Lower lobe of right lung (tissue), 2 donors: ENCODE data around the gene MAP7D2. TPM values are rescaled to one million over a fixed set of nuclear protein-coding genes. Genes with fewer than 3 reads are reported as not detected.

Experiments
- ATAC-seq, 2 donors: fragments of 200-7000 bp; cut with Tn5 transposase; one replicate each; pipeline ENCODE4 v1.9.1; 2020 to 2022; ENCODE audit warnings: mild to moderate bottlenecking in 2 of 2, moderate library complexity in 2 of 2
- DNase-seq: peaks from one replicate; pipeline ENCODE4 v3.0.0-alpha.2; 2020
- H3K27ac ChIP-seq: fragments of 200-600 bp; one replicate; pipeline ENCODE4 v1.8.0; 2022
- H3K27me3 ChIP-seq: fragments of 200-600 bp; one replicate; pipeline ENCODE4 v1.8.0; 2022; ENCODE audit warnings: low read depth
- H3K36me3 ChIP-seq: fragments of 200-600 bp; one replicate; pipeline ENCODE4 v1.8.0; 2022; ENCODE audit warnings: mild to moderate bottlenecking
- H3K4me1 ChIP-seq: fragments of 200-600 bp; one replicate; pipeline ENCODE4 v1.8.0; 2022
- H3K4me3 ChIP-seq: fragments of 200-600 bp; one replicate; pipeline ENCODE4 v1.8.0; 2022; ENCODE audit warnings: mild to moderate bottlenecking
- H3K9me3 ChIP-seq: fragments of 200-600 bp; one replicate; pipeline ENCODE4 v1.8.0; 2022
- CTCF ChIP-seq: fragments of 200-600 bp; IDR thresholded peaks from one replicate; pipeline ENCODE4 v1.8.0; 2022; ENCODE audit warnings: antibody characterized with exemption, mild to moderate bottlenecking
- intact Hi-C: fragments of 100-400 bp; cut with DNase I; formaldehyde crosslinking; loops from one replicate; pipeline ENCODE4 v1.11.0; 2022
- total RNA-seq: library from RNA; stranded (reverse); fragmentation: NEBNext Ultra II Directional; extraction: Animal tissue kit (Norgen Biotek cat#: 25700); gene quantifications from one replicate; pipeline ENCODE4 v1.2.1, GENCODE V29; 2021
- donor health status: DM: no; HTN: yes; CAD: no; lungs with severe emphysema.

Gene MAP7D2
- total RNA-seq, 1 donor from 2014 or later: 0.35 TPM

- no peaks in the 10 kb centered on the region for H3K27me3 ChIP-seq
- peak; percentile 68 to 87 for ATAC-seq
- no peak overlapping the region for H3K4me3 ChIP-seq
- H3K36me3 ChIP-seq: no peaks in the 10 kb centered on the region
- no peak for DNase-seq
- no peaks in the 10 kb centered on the region for H3K9me3 ChIP-seq
- TF ChIP-seq CTCF: no peak
- intact Hi-C loops: no loop called here
- no peaks in the 10 kb centered on the region for H3K4me1 ChIP-seq
- H3K27ac ChIP-seq: no peak overlapping the region
These were observed 54.9 kb downstream of the MAP7D2 start for GRCh38 chrX:20061855-20062254.

GRCh38 chrX:20060961-20061748 lies 55.6 kb downstream of the MAP7D2 start:
- no peaks in the 10 kb centered on the region for H3K27me3 ChIP-seq
- no peak for TF ChIP-seq CTCF
- H3K27ac ChIP-seq: no peak overlapping the region
- H3K4me3 ChIP-seq: no peak overlapping the region
- DNase-seq (no peak), ATAC-seq (no peak)
- no peaks in the 10 kb centered on the region for H3K36me3 ChIP-seq
- intact Hi-C loops: no loop called here
- H3K9me3 ChIP-seq: no peaks in the 10 kb centered on the region
- no peaks in the 10 kb centered on the region for H3K4me1 ChIP-seq

- H3K9me3 ChIP-seq: no peaks in the 10 kb centered on the region
- no peaks in the 10 kb centered on the region for H3K27me3 ChIP-seq
- intact Hi-C loops: no loop called here
- H3K36me3 ChIP-seq: no peaks in the 10 kb centered on the region
- ATAC-seq: no peak
- no peak overlapping the region for H3K4me3 ChIP-seq
- H3K4me1 ChIP-seq: no peaks in the 10 kb centered on the region
- DNase-seq: no peak
- no peak for TF ChIP-seq CTCF
- no peak overlapping the region for H3K27ac ChIP-seq
These were observed 57.1 kb downstream of the MAP7D2 start for GRCh38 chrX:20059467-20060128.

- Histone ChIP-seq H3K36me3 (no peaks in the 10 kb centered on the region), H3K27me3 (no peaks in the 10 kb centered on the region), H3K27ac (no peak overlapping the region), H3K9me3 (no peaks in the 10 kb centered on the region), H3K4me3 (no peak overlapping the region), H3K4me1 (no peaks in the 10 kb centered on the region)
- ATAC-seq (no peak), DNase-seq (no peak)
- no peak for TF ChIP-seq CTCF
- intact Hi-C loops: no loop called here
These were observed 59.2 kb downstream of the MAP7D2 start for GRCh38 chrX:20057479-20057878.

- Histone ChIP-seq H3K36me3 (no peaks in the 10 kb centered on the region), H3K9me3 (no peaks in the 10 kb centered on the region), H3K4me3 (no peak overlapping the region), H3K27ac (no peak overlapping the region), H3K27me3 (no peaks in the 10 kb centered on the region), H3K4me1 (no peaks in the 10 kb centered on the region)
- TF ChIP-seq CTCF: no peak
- intact Hi-C loops: no loop called here
- DNase-seq (no peak), ATAC-seq (no peak)
These were observed 60.0 kb downstream of the MAP7D2 start for GRCh38 chrX:20056704-20057103.
